Uterus (tissue), 2 donors: ENCODE data around the gene ZNF513.

ENCODE experiments used
- POLR2A ChIP-seq, 2 donors: fragments of 450-650 bp; IDR thresholded peaks; one replicate each; pipeline ENCODE4 v1.6.1; 2016; ENCODE audit warnings: antibody characterized with exemption in 2 of 2, mild to moderate bottlenecking in 1 of 2, moderate library complexity in 1 of 2
- TF ChIP-seq, protein P1 (sequence below), 4 experiments: fragments of 200-600 bp in 2 of 4; fragments of 450-650 bp in 2 of 4; sonication (generic) in 2 of 4; IDR thresholded peaks; one replicate each; pipeline ENCODE4 v1.5.1; 2016 to 2019; ENCODE audit warnings: antibody characterized with exemption in 4 of 4, mild to moderate bottlenecking in 2 of 4, moderate library complexity in 1 of 4

GRCh38 chr2:27377618-27378095, 2.9 kb downstream of the ZNF513 start:
- TF ChIP-seq, protein P1, sequence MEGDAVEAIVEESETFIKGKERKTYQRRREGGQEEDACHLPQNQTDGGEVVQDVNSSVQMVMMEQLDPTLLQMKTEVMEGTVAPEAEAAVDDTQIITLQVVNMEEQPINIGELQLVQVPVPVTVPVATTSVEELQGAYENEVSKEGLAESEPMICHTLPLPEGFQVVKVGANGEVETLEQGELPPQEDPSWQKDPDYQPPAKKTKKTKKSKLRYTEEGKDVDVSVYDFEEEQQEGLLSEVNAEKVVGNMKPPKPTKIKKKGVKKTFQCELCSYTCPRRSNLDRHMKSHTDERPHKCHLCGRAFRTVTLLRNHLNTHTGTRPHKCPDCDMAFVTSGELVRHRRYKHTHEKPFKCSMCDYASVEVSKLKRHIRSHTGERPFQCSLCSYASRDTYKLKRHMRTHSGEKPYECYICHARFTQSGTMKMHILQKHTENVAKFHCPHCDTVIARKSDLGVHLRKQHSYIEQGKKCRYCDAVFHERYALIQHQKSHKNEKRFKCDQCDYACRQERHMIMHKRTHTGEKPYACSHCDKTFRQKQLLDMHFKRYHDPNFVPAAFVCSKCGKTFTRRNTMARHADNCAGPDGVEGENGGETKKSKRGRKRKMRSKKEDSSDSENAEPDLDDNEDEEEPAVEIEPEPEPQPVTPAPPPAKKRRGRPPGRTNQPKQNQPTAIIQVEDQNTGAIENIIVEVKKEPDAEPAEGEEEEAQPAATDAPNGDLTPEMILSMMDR (IDR thresholded peaks at IDR 0.05) = no peak
- no peak for TF ChIP-seq POLR2A (IDR thresholded peaks at IDR 0.05)
